Calu3 (cell line): Measurements from ENCODE around the gene MINAR2. TPM values are rescaled to one million over a fixed set of nuclear protein-coding genes. Genes with fewer than 3 reads are reported as not detected.

Experiments
- BruUV-seq: library from RNA; stranded (reverse); fragments of 400-500 nt; replicated peaks from 2 replicates; lab custom pipeline; 2021; lab: Mats Ljungman, UMichigan
- CTCF ChIA-PET: fragments of 300-600 bp; sonication (Branson Sonifier 250); formaldehyde crosslinking; loops from one replicate; lab custom pipeline; 2022; ENCODE audit warnings: antibody characterized with exemption; lab: Charles Lee
- DNase-seq: peaks from one replicate; pipeline ENCODE4 v3.0.0; 2022
- H3K27ac Mint-ChIP-seq: one replicate; pipeline ENCODE4 v1.8.0; 2022; ENCODE audit warnings: mixed read lengths; ENCODE audit not compliant: unreplicated experiment
- H3K27me3 Mint-ChIP-seq: one replicate; pipeline ENCODE4 v1.8.0; 2022; ENCODE audit warnings: mixed read lengths; ENCODE audit not compliant: unreplicated experiment
- H3K36me3 Mint-ChIP-seq: one replicate; pipeline ENCODE4 v1.8.0; 2022; ENCODE audit warnings: mild to moderate bottlenecking, moderate library complexity, mixed read lengths; ENCODE audit not compliant: insufficient read depth, unreplicated experiment
- H3K4me1 Mint-ChIP-seq: one replicate; pipeline ENCODE4 v1.8.0; 2022; ENCODE audit warnings: mild to moderate bottlenecking, low read depth, mixed read lengths; ENCODE audit not compliant: unreplicated experiment
- H3K4me3 Mint-ChIP-seq: one replicate; pipeline ENCODE4 v1.8.0; 2022; ENCODE audit warnings: mild to moderate bottlenecking, low read depth, moderate library complexity, mixed read lengths; ENCODE audit not compliant: unreplicated experiment
- H3K9me3 Mint-ChIP-seq: one replicate; pipeline ENCODE4 v1.8.0; 2022; ENCODE audit warnings: low read depth, mixed read lengths; ENCODE audit not compliant: unreplicated experiment
- intact Hi-C: fragments of 100-400 bp; cut with micrococcal nuclease; formaldehyde crosslinking; loops from one replicate; pipeline ENCODE4 v1.10.0; 2022; ENCODE audit not compliant: unreplicated experiment
- total RNA-seq: library from RNA; stranded (reverse); gene quantifications from 2 replicates; pipeline ENCODE4 v1.2.3, GENCODE V29; 2022
- TF ChIP-seq, protein P1 (sequence below): fragments of 200-600 bp; IDR thresholded peaks from one replicate; pipeline ENCODE4 v1.8.0; 2022; ENCODE audit warnings: antibody characterized with exemption; ENCODE audit not compliant: unreplicated experiment

The MINAR2 gene
- total RNA-seq, 1 experiment from 2014 or later = not detected

DNA sequence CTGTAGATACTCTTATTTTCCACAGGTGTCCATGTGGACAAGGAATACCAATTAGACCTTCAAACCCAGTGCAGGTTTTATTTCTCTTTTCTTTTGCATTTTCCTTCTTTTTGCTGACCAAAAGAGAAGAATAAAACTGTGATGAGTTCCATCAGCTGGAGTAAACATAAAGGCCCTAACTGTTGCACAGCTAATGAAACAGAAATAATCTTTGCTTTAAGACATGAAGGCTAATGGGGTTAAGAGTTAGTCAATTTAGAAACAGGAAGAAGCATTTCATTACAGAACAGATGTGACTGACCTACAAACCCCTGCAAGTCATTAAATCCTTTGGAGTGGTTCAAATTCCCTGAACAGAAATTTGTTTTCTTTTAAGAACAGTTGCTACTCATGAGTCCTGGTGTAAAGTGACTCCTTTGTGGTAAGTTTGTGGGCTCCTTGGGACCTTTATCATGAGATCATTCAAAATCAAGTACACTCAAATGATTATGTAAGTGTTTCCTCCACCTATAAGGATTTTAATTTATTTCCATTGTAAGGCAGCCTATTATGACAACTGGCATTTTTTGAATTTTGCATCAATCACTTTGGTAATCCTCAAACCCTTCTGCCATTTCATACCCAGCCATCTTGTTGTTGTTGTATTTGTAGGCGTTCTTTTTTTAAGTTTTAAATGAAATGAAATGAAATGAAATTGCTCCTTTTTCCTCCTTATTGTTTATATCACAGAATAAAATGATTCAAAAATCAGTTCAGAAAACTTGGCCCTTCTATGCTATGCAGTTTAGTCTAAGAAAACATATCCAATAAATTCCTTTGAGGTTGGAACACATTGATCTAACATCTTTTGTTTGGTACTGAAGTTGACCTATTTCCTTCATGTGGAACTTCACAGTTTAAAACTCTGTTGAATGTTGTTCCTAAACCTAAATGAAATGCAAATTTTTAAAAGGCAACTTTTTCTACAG lies 1.3 kb downstream of the MINAR2 start:
- Mint-ChIP-seq H3K4me1 (no peaks in the 10 kb centered on the region), H3K27me3 (no peaks in the 10 kb centered on the region), H3K36me3 (no peaks in the 10 kb centered on the region), H3K4me3 (no peak overlapping the region), H3K9me3 (no peaks in the 10 kb centered on the region), H3K27ac (no peak overlapping the region)
- DNase-seq = no peak
- TF ChIP-seq, protein P1, sequence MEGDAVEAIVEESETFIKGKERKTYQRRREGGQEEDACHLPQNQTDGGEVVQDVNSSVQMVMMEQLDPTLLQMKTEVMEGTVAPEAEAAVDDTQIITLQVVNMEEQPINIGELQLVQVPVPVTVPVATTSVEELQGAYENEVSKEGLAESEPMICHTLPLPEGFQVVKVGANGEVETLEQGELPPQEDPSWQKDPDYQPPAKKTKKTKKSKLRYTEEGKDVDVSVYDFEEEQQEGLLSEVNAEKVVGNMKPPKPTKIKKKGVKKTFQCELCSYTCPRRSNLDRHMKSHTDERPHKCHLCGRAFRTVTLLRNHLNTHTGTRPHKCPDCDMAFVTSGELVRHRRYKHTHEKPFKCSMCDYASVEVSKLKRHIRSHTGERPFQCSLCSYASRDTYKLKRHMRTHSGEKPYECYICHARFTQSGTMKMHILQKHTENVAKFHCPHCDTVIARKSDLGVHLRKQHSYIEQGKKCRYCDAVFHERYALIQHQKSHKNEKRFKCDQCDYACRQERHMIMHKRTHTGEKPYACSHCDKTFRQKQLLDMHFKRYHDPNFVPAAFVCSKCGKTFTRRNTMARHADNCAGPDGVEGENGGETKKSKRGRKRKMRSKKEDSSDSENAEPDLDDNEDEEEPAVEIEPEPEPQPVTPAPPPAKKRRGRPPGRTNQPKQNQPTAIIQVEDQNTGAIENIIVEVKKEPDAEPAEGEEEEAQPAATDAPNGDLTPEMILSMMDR = no peak
- intact Hi-C loops = no loop called here
- CTCF ChIA-PET = no interaction called here
- no TSS peak for BruUV-seq

DNA sequence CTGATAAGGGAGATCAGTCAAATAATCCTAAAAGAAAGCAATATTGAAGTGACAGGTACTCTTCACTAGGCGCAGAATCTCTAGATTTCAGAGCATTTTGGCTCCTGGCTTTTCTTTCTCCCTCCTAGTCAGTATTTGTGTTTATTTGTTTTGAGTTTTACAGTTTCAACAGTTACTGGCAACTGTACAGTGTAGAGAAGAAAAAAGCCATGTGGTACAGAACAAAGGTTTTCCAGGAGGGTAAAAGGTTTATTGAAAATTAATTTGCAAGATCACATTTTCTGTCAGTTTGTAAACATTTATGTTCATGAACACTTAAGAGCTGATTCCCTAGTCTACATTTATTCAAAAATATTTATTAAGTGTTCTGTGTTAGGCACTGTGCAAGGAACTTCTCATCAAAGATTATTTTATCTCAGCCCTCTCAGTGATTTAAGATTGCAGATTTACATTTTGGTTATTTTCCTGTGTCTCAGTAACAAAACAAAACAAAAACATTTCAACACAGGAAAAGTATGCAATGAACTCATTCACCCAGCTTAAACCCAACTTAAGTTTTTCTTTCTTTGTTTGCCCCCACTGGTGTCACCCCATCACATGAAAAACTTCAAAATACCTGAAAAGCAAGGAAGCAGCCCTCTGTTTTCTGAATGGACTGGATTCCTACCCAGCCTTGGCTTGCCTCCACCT lies 12.9 kb downstream of the MINAR2 start:
- Mint-ChIP-seq H3K27ac (no peak overlapping the region), H3K4me3 (no peak overlapping the region), H3K4me1 (no peaks in the 10 kb centered on the region), H3K27me3 (no peaks in the 10 kb centered on the region), H3K9me3 (no peaks in the 10 kb centered on the region), H3K36me3 (no peaks in the 10 kb centered on the region)
- intact Hi-C loops = loop anchor here (10.0 kb wide), 1 partner anchor 1546 kb away; no protein-coding TSS in a partner anchor
- TF ChIP-seq, protein P1 = no peak
- CTCF ChIA-PET = interaction anchor here (0.6 to 2.1 kb wide), 2 partner anchors 9 to 1351 kb away, joined by 4 to 5 read pairs; no protein-coding TSS in a partner anchor
- no peak for DNase-seq
- BruUV-seq = no TSS peak

DNA sequence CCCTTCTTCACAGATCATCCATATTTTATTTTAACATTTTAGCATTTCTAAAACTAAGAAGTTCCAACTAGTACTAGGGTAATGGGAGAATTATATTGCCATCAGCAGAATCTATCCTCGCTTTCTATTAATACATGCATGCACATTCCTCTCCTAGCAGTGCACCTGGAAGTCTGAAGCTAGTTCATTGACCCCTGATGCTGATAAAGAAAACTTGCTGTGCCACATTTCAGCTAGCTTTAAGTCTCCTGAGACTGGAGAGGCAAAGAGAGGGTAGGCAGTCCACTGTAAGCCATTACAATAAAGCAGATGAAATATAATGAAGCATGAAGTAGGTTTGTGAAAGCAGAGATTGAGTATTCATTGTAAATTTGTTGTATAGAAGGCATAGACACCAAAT lies 15.8 kb downstream of the MINAR2 start:
- Mint-ChIP-seq H3K4me3 (no peak overlapping the region), H3K4me1 (peaks cover 2% of the 10 kb centered on the region), H3K27me3 (no peaks in the 10 kb centered on the region), H3K27ac (no peak overlapping the region), H3K9me3 (no peaks in the 10 kb centered on the region), H3K36me3 (no peaks in the 10 kb centered on the region)
- CTCF ChIA-PET = interaction anchor here (1.1 kb wide), 1 partner anchor 9 kb away, joined by 3 read pairs; no protein-coding TSS in a partner anchor
- DNase-seq = no peak
- intact Hi-C loops = loop anchor here (10.0 kb wide), 1 partner anchor 1549 kb away; no protein-coding TSS in a partner anchor
- TF ChIP-seq, protein P1 = no peak
- BruUV-seq = no TSS peak

DNA sequence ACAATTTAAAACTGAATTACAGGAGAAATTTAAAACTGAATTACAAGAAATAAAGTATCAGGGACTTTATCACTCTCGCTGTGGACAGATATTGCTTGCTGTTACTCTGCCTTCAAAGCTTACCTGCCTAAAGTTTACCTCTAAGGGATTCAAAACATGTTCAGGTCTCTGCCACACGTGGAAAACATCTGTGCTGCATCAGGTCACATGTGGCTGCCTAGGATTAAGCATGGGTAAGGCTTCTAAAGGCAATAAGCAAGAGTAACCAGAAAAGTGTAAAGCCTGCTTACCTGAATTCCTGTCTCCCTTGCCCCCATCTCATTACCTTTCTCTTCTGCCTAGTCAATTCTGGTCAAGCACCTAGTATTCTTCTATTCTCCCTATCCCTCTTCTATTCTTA lies 18.9 kb downstream of the MINAR2 start:
- CTCF ChIA-PET = no interaction called here
- H3K4me1 Mint-ChIP-seq = peaks cover 29% of the 10 kb centered on the region
- no peaks in the 10 kb centered on the region for H3K36me3 Mint-ChIP-seq
- no peaks in the 10 kb centered on the region for H3K27me3 Mint-ChIP-seq
- BruUV-seq = no TSS peak
- TF ChIP-seq, protein P1 = no peak
- H3K9me3 Mint-ChIP-seq = no peaks in the 10 kb centered on the region
- DNase-seq = no peak
- intact Hi-C loops = loop anchor here (5.0 to 10.0 kb wide), 2 partner anchors 654 to 1552 kb away; no protein-coding TSS in a partner anchor
- H3K27ac Mint-ChIP-seq = no peak overlapping the region
- H3K4me3 Mint-ChIP-seq = no peak overlapping the region
